Measurements from ENCODE around the gene SEMA5A. TPM values are rescaled to one million over a fixed set of nuclear protein-coding genes. Genes with fewer than 3 reads are reported as not detected.

Gene SEMA5A
- total and polyA plus RNA-seq, 7 experiments from 2014 or later = 0.25 to 0.98 (median 0.46) TPM; not detected in 1

- Mint-ChIP-seq H3K4me1 (no peaks in the 10 kb centered on the region), H3K9me3 (peaks cover 0 to 2% (median 0%) of the 10 kb centered on the region in 11 donors), H3K36me3 (no peaks in the 10 kb centered on the region), H3K27ac (no peak overlapping the region), H3K4me3 (no peak overlapping the region), H3K27me3 (no peaks in the 10 kb centered on the region)
- intact Hi-C loops (cut with micrococcal nuclease) = no loop called here
- Histone ChIP-seq H3K9me3 (ENCODE audit: control insufficient read depth in 2 of 3, low read length in 3 of 3) (no peaks in the 10 kb centered on the region), H3K27ac (ENCODE audit: low read depth, low read length) (no peak overlapping the region), H3K27me3 (ENCODE audit: control insufficient read depth in 2 of 2, insufficient read depth in 2 of 2, low read length in 2 of 2) (no peaks in the 10 kb centered on the region), H3K36me3 (ENCODE audit: control insufficient read depth in 2 of 3, insufficient read depth in 3 of 3, low read length in 3 of 3) (no peaks in the 10 kb centered on the region), H3K4me1 (ENCODE audit: control insufficient read depth in 2 of 2, insufficient read depth in 2 of 2, low read length in 2 of 2) (no peaks in the 10 kb centered on the region), H3K4me3 (ENCODE audit: low read length) (no peak overlapping the region)
- DNase-seq = no peak
- CTCF ChIA-PET = no interaction called here
- ATAC-seq = no peak
- POLR2A ChIA-PET = no interaction called here
Observed at GRCh38 chr5:9166202-9167112, 379.4 kb downstream of the SEMA5A start.

- ChIA-PET POLR2A (no interaction called here), CTCF (no interaction called here)
- H3K4me1 Mint-ChIP-seq = no peaks in the 10 kb centered on the region
- no peaks in the 10 kb centered on the region for H3K4me1 ChIP-seq (ENCODE audit: control insufficient read depth in 2 of 2, insufficient read depth in 2 of 2, low read length in 2 of 2)
- no peaks in the 10 kb centered on the region for H3K36me3 Mint-ChIP-seq
- peaks cover 0 to 2% (median 0%) of the 10 kb centered on the region in 11 donors for H3K9me3 Mint-ChIP-seq
- H3K27ac Mint-ChIP-seq = no peak overlapping the region
- H3K27me3 Mint-ChIP-seq = no peaks in the 10 kb centered on the region
- no peak overlapping the region for H3K27ac ChIP-seq (ENCODE audit: low read depth, low read length)
- H3K36me3 ChIP-seq (ENCODE audit: control insufficient read depth in 2 of 3, insufficient read depth in 3 of 3, low read length in 3 of 3) = no peaks in the 10 kb centered on the region
- no peak overlapping the region for H3K4me3 Mint-ChIP-seq
- ATAC-seq (no peak), DNase-seq (no peak)
- H3K4me3 ChIP-seq (ENCODE audit: low read length) = no peak overlapping the region
- intact Hi-C loops (cut with micrococcal nuclease) = no loop called here
- H3K27me3 ChIP-seq (ENCODE audit: control insufficient read depth in 2 of 2, insufficient read depth in 2 of 2, low read length in 2 of 2) = no peaks in the 10 kb centered on the region
- H3K9me3 ChIP-seq (ENCODE audit: control insufficient read depth in 2 of 3, low read length in 3 of 3) = no peaks in the 10 kb centered on the region
Observed at GRCh38 chr5:9165546-9165945, 380.3 kb downstream of the SEMA5A start.

GRCh38 chr5:9160747-9161146 lies 385.1 kb downstream of the SEMA5A start:
- H3K27ac Mint-ChIP-seq = no peak overlapping the region
- CTCF ChIA-PET = no interaction called here
- no peak overlapping the region for H3K27ac ChIP-seq (ENCODE audit: low read depth, low read length)

GRCh38 chr5:9157811-9158210 lies 388.1 kb downstream of the SEMA5A start:
- ChIA-PET CTCF (no interaction called here), POLR2A (no interaction called here)
- Histone ChIP-seq H3K4me1 (ENCODE audit: control insufficient read depth in 2 of 2, insufficient read depth in 2 of 2, low read length in 2 of 2) (no peaks in the 10 kb centered on the region), H3K9me3 (ENCODE audit: control insufficient read depth in 2 of 3, low read length in 3 of 3) (no peaks in the 10 kb centered on the region), H3K36me3 (ENCODE audit: control insufficient read depth in 2 of 3, insufficient read depth in 3 of 3, low read length in 3 of 3) (no peaks in the 10 kb centered on the region), H3K27me3 (ENCODE audit: control insufficient read depth in 2 of 2, insufficient read depth in 2 of 2, low read length in 2 of 2) (no peaks in the 10 kb centered on the region), H3K27ac (ENCODE audit: low read depth, low read length) (no peak overlapping the region), H3K4me3 (ENCODE audit: low read length) (no peak overlapping the region)
- ATAC-seq = no peak
- intact Hi-C loops (cut with micrococcal nuclease) = no loop called here
- Mint-ChIP-seq H3K27ac (no peak overlapping the region), H3K36me3 (no peaks in the 10 kb centered on the region), H3K4me1 (no peaks in the 10 kb centered on the region), H3K9me3 (peaks cover 0 to 7% (median 0%) of the 10 kb centered on the region in 11 donors), H3K4me3 (no peak overlapping the region), H3K27me3 (no peaks in the 10 kb centered on the region)
- DNase-seq = no peak

More at GRCh38 chr5:9160747-9161146, 385.1 kb downstream of the SEMA5A start:
- Mint-ChIP-seq H3K4me3 (no peak overlapping the region), H3K36me3 (no peaks in the 10 kb centered on the region), H3K4me1 (no peaks in the 10 kb centered on the region), H3K9me3 (peaks cover 0 to 7% (median 0%) of the 10 kb centered on the region in 11 donors), H3K27me3 (no peaks in the 10 kb centered on the region)
- Histone ChIP-seq H3K4me1 (ENCODE audit: control insufficient read depth in 2 of 2, insufficient read depth in 2 of 2, low read length in 2 of 2) (no peaks in the 10 kb centered on the region), H3K9me3 (ENCODE audit: control insufficient read depth in 2 of 3, low read length in 3 of 3) (no peaks in the 10 kb centered on the region), H3K36me3 (ENCODE audit: control insufficient read depth in 2 of 3, insufficient read depth in 3 of 3, low read length in 3 of 3) (no peaks in the 10 kb centered on the region), H3K27me3 (ENCODE audit: control insufficient read depth in 2 of 2, insufficient read depth in 2 of 2, low read length in 2 of 2) (no peaks in the 10 kb centered on the region), H3K4me3 (ENCODE audit: low read length) (no peak overlapping the region)
- DNase-seq (no peak), ATAC-seq (no peak)
- intact Hi-C loops (cut with micrococcal nuclease) = no loop called here
- POLR2A ChIA-PET = no interaction called here

GRCh38 chr5:9157020-9157419 lies 388.9 kb downstream of the SEMA5A start:
- Histone ChIP-seq H3K4me1 (ENCODE audit: control insufficient read depth in 2 of 2, insufficient read depth in 2 of 2, low read length in 2 of 2) (no peaks in the 10 kb centered on the region), H3K27me3 (ENCODE audit: control insufficient read depth in 2 of 2, insufficient read depth in 2 of 2, low read length in 2 of 2) (no peaks in the 10 kb centered on the region), H3K36me3 (ENCODE audit: control insufficient read depth in 2 of 3, insufficient read depth in 3 of 3, low read length in 3 of 3) (no peaks in the 10 kb centered on the region), H3K4me3 (ENCODE audit: low read length) (no peak overlapping the region), H3K27ac (ENCODE audit: low read depth, low read length) (no peak overlapping the region), H3K9me3 (ENCODE audit: control insufficient read depth in 2 of 3, low read length in 3 of 3) (no peaks in the 10 kb centered on the region)
- H3K4me1 Mint-ChIP-seq = no peaks in the 10 kb centered on the region
- intact Hi-C loops (cut with micrococcal nuclease) = no loop called here
- no peak overlapping the region for H3K4me3 Mint-ChIP-seq
- H3K36me3 Mint-ChIP-seq = no peaks in the 10 kb centered on the region
- H3K9me3 Mint-ChIP-seq = peaks cover 0 to 7% (median 0%) of the 10 kb centered on the region in 11 donors
- H3K27me3 Mint-ChIP-seq = no peaks in the 10 kb centered on the region
- H3K27ac Mint-ChIP-seq = no peak overlapping the region
- no peak for DNase-seq
- CTCF ChIA-PET = no interaction called here
- POLR2A ChIA-PET = no interaction called here
- no peak for ATAC-seq

GRCh38 chr5:9156282-9156681 lies 389.6 kb downstream of the SEMA5A start:
- Mint-ChIP-seq H3K27ac (no peak overlapping the region), H3K9me3 (peaks cover 0 to 7% (median 0%) of the 10 kb centered on the region in 11 donors), H3K36me3 (no peaks in the 10 kb centered on the region), H3K4me1 (no peaks in the 10 kb centered on the region), H3K4me3 (no peak overlapping the region), H3K27me3 (no peaks in the 10 kb centered on the region)
- no peak overlapping the region for H3K27ac ChIP-seq (ENCODE audit: low read depth, low read length)
- CTCF ChIA-PET = no interaction called here
- no peaks in the 10 kb centered on the region for H3K9me3 ChIP-seq (ENCODE audit: control insufficient read depth in 2 of 3, low read length in 3 of 3)
- H3K36me3 ChIP-seq (ENCODE audit: control insufficient read depth in 2 of 3, insufficient read depth in 3 of 3, low read length in 3 of 3) = no peaks in the 10 kb centered on the region
- H3K4me1 ChIP-seq (ENCODE audit: control insufficient read depth in 2 of 2, insufficient read depth in 2 of 2, low read length in 2 of 2) = no peaks in the 10 kb centered on the region
- no peak overlapping the region for H3K4me3 ChIP-seq (ENCODE audit: low read length)
- ATAC-seq (no peak), DNase-seq (no peak)
- no peaks in the 10 kb centered on the region for H3K27me3 ChIP-seq (ENCODE audit: control insufficient read depth in 2 of 2, insufficient read depth in 2 of 2, low read length in 2 of 2)
- POLR2A ChIA-PET = no interaction called here
- intact Hi-C loops (cut with micrococcal nuclease) = no loop called here
